ENCODE data around the gene WASL.

DNA sequence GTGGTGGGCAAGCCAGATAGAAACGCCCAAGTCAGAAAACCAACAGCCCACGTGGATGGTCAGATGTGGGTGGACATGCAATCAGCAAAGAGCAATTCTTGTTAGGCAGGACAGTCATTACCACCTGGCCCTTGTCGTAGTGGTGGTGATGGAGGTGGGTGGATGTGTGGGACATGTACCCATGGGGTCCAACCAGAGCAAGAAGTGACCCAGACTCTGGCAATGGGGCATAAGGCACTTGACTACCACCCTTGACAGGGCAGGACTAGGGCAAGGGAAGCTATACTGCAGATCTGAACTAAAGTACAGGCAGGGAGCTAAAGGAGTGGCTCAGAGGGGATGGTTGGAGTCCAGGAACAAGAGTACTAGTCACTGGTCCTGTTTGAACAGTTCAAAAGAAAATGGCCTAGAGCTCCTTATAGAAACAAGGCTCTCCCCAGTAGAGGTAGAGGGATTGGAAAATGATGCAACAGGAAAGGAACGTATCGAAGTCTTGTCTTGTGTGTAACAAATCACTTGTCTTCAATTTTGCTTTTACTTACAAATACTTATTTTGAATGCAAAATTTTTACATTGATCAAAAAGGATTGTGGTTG is 75.6 kb downstream of the WASL start:
- TF ChIP-seq LEF1 (IDR thresholded peaks at IDR 0.05; ENCODE audit: borderline replicate concordance): no peak
- no peak for TF ChIP-seq HDGF (IDR thresholded peaks at IDR 0.05; ENCODE audit: borderline replicate concordance)
- TF ChIP-seq FOXK2 (IDR thresholded peaks at IDR 0.05): no peak
- TF ChIP-seq SP1 (IDR thresholded peaks at IDR 0.05): no peak
- TF ChIP-seq PKNOX1 (IDR thresholded peaks at IDR 0.05): no peak
- no peak for TF ChIP-seq BHLHE40 (IDR thresholded peaks at IDR 0.05; ENCODE audit: borderline replicate concordance)

Measured in HEK293T (cell line).